Dermis microvascular lymphatic vessel endothelial cell (primary cell): ENCODE measurements around the gene GPR108. TPM values are rescaled to one million over a fixed set of nuclear protein-coding genes. Genes with fewer than 3 reads are reported as not detected.

Experiments
- total RNA-seq: library from RNA; depleted of rRNA; stranded (reverse); fragments of >200 nt; gene quantifications from 2 replicates; pipeline ENCODE4 v1.2.1, GENCODE V29; 2014

GPR108 gene
- total RNA-seq, 1 donor from 2014 or later, result 32.1 TPM

Other genes starting within 250 kb of the GPR108 start
- not detected in 2 replicates for gene TUBB4A, start 235.3 kb downstream of the GPR108 start, total RNA-seq
- gene TNFSF9, start 206.6 kb downstream of the GPR108 start, total RNA-seq, result 0.39 and 0.63 TPM in 2 replicates
- not detected in 2 replicates for gene CD70, start 146.4 kb downstream of the GPR108 start, total RNA-seq
- gene TNFSF14, start 67.4 kb downstream of the GPR108 start, total RNA-seq, result not detected in 2 replicates
- gene C3, start 16.9 kb downstream of the GPR108 start, total RNA-seq, result 0.51 TPM in 2 replicates
- 21.7 and 25.0 TPM in 2 replicates for gene TRIP10, start 2.1 kb upstream of the GPR108 start, total RNA-seq
- gene SH2D3A, start 29.9 kb upstream of the GPR108 start, total RNA-seq, result 3.2 and 3.8 TPM in 2 replicates
- gene VAV1, start 35.1 kb upstream of the GPR108 start, total RNA-seq, result under 0.01 and 0.13 TPM in 2 replicates
- not detected in 2 replicates for gene ADGRE1, start 150.0 kb upstream of the GPR108 start, total RNA-seq